ENCODE data around the gene FAM161B. TPM values are rescaled to one million over a fixed set of nuclear protein-coding genes. Genes with fewer than 3 reads are reported as not detected.
"Not testable (repeated sequence)": the region's sequence is repeated elsewhere in the genome, so short reads cannot be mapped to it uniquely, and the experiment has no call there.

FAM161B gene
- total and polyA plus RNA-seq, 2 donors from 2014 or later = 3.2 to 8.2 TPM

GRCh38 chr14:73995977-73996378, 46.1 kb upstream of the FAM161B start:
- Histone ChIP-seq H3K4me3 (ENCODE audit: low read length in 3 of 3) (peak overlapping the region; percentile 51 to 72 (median 71)), H3K9me3 (ENCODE audit: control insufficient read depth in 2 of 3, insufficient read depth in 1 of 3, low read length in 3 of 3) (no peaks in the 10 kb centered on the region), H3K27me3 (ENCODE audit: control insufficient read depth, insufficient read depth, low read length) (no peaks in the 10 kb centered on the region), H3K9ac (ENCODE audit: low read length in 3 of 3) (peak overlapping the region in 2 of 3 donors; percentile 47 to 62), H3K27ac (ENCODE audit: low read depth in 2 of 2, low read length in 2 of 2) (peak overlapping the region; percentile 75 to 88), H3K4me1 (ENCODE audit: control insufficient read depth in 2 of 3, insufficient read depth in 2 of 3, low read depth in 1 of 3, low read length in 3 of 3) (peaks cover 11 to 18% (median 18%) of the 10 kb centered on the region in 3 donors), H3K36me3 (ENCODE audit: control insufficient read depth in 2 of 3, insufficient read depth in 3 of 3, low read length in 3 of 3) (no peaks in the 10 kb centered on the region)
- intact Hi-C loops (cut with DNase I) = no loop called here
- DNase-seq (peak in 1 of 5 donors; percentile 63), FAIRE-seq (no peak)
- TF ChIP-seq, protein P1, sequence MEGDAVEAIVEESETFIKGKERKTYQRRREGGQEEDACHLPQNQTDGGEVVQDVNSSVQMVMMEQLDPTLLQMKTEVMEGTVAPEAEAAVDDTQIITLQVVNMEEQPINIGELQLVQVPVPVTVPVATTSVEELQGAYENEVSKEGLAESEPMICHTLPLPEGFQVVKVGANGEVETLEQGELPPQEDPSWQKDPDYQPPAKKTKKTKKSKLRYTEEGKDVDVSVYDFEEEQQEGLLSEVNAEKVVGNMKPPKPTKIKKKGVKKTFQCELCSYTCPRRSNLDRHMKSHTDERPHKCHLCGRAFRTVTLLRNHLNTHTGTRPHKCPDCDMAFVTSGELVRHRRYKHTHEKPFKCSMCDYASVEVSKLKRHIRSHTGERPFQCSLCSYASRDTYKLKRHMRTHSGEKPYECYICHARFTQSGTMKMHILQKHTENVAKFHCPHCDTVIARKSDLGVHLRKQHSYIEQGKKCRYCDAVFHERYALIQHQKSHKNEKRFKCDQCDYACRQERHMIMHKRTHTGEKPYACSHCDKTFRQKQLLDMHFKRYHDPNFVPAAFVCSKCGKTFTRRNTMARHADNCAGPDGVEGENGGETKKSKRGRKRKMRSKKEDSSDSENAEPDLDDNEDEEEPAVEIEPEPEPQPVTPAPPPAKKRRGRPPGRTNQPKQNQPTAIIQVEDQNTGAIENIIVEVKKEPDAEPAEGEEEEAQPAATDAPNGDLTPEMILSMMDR (IDR thresholded peaks at IDR 0.05; ENCODE audit: borderline replicate concordance, extremely low read depth, insufficient read depth) = no peak

DNA sequence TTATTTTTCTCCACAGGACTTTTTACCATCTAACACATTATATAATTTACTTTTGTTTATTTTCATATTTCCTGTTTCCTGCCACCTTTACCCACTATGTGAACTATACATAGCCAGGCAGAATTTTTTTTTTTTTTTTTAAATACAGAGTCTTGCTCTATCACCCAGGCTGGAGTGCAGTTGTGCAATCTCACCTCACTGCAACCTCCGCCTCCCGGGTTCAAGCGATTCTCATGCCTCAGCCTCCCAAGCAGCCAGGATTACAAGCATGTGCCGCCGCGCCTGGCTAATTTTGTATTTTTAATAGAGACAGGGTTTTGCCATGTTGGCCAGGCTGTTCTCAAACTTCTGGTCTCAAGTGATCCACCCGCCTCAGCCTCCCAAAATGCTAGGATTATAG, 45.0 kb upstream of the FAM161B start:
- H3K27me3 ChIP-seq (ENCODE audit: control insufficient read depth, insufficient read depth, low read length); intact Hi-C loops (cut with DNase I); DNase-seq; FAIRE-seq; H3K36me3 ChIP-seq (ENCODE audit: control insufficient read depth in 2 of 3, insufficient read depth in 3 of 3, low read length in 3 of 3); H3K9me3 ChIP-seq (ENCODE audit: control insufficient read depth in 2 of 3, insufficient read depth in 1 of 3, low read length in 3 of 3): not testable (repeated sequence)
- Histone ChIP-seq H3K4me3 (ENCODE audit: low read length in 3 of 3) (peak overlapping the region in 2 of 3 donors; percentile 44 to 71), H3K4me1 (ENCODE audit: control insufficient read depth in 2 of 3, insufficient read depth in 2 of 3, low read depth in 1 of 3, low read length in 3 of 3) (peaks cover 11 to 18% (median 18%) of the 10 kb centered on the region in 3 donors), H3K27ac (ENCODE audit: low read depth in 2 of 2, low read length in 2 of 2) (peak overlapping the region in 1 of 2 donors; percentile 41), H3K9ac (ENCODE audit: low read length in 3 of 3) (peak overlapping the region in 1 of 3 donors; percentile 46)

DNA sequence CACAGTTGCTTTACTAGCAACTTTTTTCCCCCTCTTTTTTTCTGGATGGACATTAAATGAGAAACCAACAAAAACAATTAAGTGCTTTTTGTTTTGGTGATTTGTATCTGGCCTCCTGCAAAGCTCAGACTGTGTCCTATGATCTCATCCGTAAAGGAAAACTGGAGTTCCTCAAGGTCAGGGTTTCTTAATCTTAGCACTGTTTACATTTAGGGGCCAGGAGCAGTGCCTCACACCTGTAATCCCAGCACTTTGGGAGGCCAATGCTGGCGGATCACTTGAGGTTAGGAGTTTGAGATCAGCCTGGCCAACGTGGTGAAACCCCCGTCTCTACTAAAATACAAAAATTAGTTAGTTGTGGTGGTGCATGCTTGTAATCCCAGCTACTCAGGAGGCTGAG, 41.2 kb upstream of the FAM161B start:
- intact Hi-C loops (cut with DNase I) = no loop called here
- TF ChIP-seq, protein P1 (IDR thresholded peaks at IDR 0.05; ENCODE audit: borderline replicate concordance, extremely low read depth, insufficient read depth) = no peak
- DNase-seq = no peak
- no peak for FAIRE-seq
- H3K9me3 ChIP-seq (ENCODE audit: control insufficient read depth in 2 of 3, insufficient read depth in 1 of 3, low read length in 3 of 3) = no peaks in the 10 kb centered on the region
- peaks cover 4 to 14% (median 11%) of the 10 kb centered on the region in 3 donors for H3K36me3 ChIP-seq (ENCODE audit: control insufficient read depth in 2 of 3, insufficient read depth in 3 of 3, low read length in 3 of 3)
- no peak overlapping the region for H3K4me3 ChIP-seq (ENCODE audit: low read length in 3 of 3)
- no peak overlapping the region for H3K9ac ChIP-seq (ENCODE audit: low read length in 3 of 3)
- no peak overlapping the region for H3K27ac ChIP-seq (ENCODE audit: low read depth in 2 of 2, low read length in 2 of 2)
- H3K4me1 ChIP-seq (ENCODE audit: control insufficient read depth in 2 of 3, insufficient read depth in 2 of 3, low read depth in 1 of 3, low read length in 3 of 3) = peaks cover 2 to 4% (median 2%) of the 10 kb centered on the region in 3 donors
- no peaks in the 10 kb centered on the region for H3K27me3 ChIP-seq (ENCODE audit: control insufficient read depth, insufficient read depth, low read length)

- intact Hi-C loops (cut with DNase I) = not testable (repeated sequence)
These were observed 38.8 kb upstream of the FAM161B start for GRCh38 chr14:73988656-73989055.

More at GRCh38 chr14:73988656-73989055, 38.8 kb upstream of the FAM161B start:
- not testable (repeated sequence) for H3K9ac ChIP-seq (ENCODE audit: low read length in 3 of 3); FAIRE-seq; H3K27ac ChIP-seq (ENCODE audit: low read depth in 2 of 2, low read length in 2 of 2); DNase-seq; H3K27me3 ChIP-seq (ENCODE audit: control insufficient read depth, insufficient read depth, low read length); H3K4me3 ChIP-seq (ENCODE audit: low read length in 3 of 3); H3K4me1 ChIP-seq (ENCODE audit: control insufficient read depth in 2 of 3, insufficient read depth in 2 of 3, low read depth in 1 of 3, low read length in 3 of 3); H3K9me3 ChIP-seq (ENCODE audit: control insufficient read depth in 2 of 3, insufficient read depth in 1 of 3, low read length in 3 of 3)
- peaks cover 6 to 18% (median 14%) of the 10 kb centered on the region in 3 donors for H3K36me3 ChIP-seq (ENCODE audit: control insufficient read depth in 2 of 3, insufficient read depth in 3 of 3, low read length in 3 of 3)
